Measurements from ENCODE around the gene SOCS1.

DNA sequence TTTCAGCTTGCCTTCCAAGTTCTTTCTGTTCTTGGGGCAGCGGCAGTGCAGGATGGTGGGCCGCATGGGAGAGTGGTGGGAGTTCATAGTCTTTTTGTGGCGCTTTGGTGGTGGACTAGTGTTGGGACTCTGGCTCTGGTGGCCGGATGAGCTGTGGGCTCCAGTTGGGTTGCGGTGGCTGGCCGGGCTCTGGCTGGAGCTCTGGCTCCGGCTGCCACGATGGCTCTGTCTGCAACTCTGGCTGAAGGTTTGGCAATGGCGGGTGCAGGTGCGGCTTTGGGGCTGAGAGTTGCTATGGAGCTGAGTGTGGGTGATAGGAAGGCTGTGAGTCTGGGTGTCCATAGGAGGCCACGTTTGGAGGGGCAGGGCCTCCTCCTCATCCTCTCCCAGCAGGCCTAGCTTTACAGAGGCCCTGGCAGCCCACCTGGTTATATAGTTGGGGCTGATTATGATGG lies 12.9 kb upstream of the SOCS1 start, which contains the start of gene TNP2:
- TF ChIP-seq, protein P1, sequence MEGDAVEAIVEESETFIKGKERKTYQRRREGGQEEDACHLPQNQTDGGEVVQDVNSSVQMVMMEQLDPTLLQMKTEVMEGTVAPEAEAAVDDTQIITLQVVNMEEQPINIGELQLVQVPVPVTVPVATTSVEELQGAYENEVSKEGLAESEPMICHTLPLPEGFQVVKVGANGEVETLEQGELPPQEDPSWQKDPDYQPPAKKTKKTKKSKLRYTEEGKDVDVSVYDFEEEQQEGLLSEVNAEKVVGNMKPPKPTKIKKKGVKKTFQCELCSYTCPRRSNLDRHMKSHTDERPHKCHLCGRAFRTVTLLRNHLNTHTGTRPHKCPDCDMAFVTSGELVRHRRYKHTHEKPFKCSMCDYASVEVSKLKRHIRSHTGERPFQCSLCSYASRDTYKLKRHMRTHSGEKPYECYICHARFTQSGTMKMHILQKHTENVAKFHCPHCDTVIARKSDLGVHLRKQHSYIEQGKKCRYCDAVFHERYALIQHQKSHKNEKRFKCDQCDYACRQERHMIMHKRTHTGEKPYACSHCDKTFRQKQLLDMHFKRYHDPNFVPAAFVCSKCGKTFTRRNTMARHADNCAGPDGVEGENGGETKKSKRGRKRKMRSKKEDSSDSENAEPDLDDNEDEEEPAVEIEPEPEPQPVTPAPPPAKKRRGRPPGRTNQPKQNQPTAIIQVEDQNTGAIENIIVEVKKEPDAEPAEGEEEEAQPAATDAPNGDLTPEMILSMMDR (conservative IDR thresholded peaks at IDR 0.05; ENCODE audit: low read depth, low read length) = no peak
- TF ChIP-seq CHD1 (IDR thresholded peaks at IDR 0.05; ENCODE audit: low read depth, low read length) = no peak
- no peak for TF ChIP-seq NFE2L2 (IDR thresholded peaks at IDR 0.05; ENCODE audit: low read depth, low read length)
- TF ChIP-seq POLR2A (IDR thresholded peaks at IDR 0.05; ENCODE audit: low read depth, low read length) = no peak
- TF ChIP-seq, protein P2, sequence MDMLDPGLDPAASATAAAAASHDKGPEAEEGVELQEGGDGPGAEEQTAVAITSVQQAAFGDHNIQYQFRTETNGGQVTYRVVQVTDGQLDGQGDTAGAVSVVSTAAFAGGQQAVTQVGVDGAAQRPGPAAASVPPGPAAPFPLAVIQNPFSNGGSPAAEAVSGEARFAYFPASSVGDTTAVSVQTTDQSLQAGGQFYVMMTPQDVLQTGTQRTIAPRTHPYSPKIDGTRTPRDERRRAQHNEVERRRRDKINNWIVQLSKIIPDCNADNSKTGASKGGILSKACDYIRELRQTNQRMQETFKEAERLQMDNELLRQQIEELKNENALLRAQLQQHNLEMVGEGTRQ (IDR thresholded peaks at IDR 0.05; ENCODE audit: low read depth, low read length) = no peak
- no peak for TF ChIP-seq MXI1 (IDR thresholded peaks at IDR 0.05; ENCODE audit: borderline replicate concordance, low read depth, low read length)
- no peak for TF ChIP-seq RFX5 (IDR thresholded peaks at IDR 0.05; ENCODE audit: low read depth, low read length)
- TF ChIP-seq MAFK (IDR thresholded peaks at IDR 0.05; ENCODE audit: low read depth, low read length) = no peak
- no peak for TF ChIP-seq RAD21 (IDR thresholded peaks at IDR 0.05; ENCODE audit: low read length)
- TF ChIP-seq BHLHE40 (IDR thresholded peaks at IDR 0.05; ENCODE audit: low read depth, low read length) = no peak
- no peak for TF ChIP-seq CEBPB (IDR thresholded peaks at IDR 0.05; ENCODE audit: low read depth, low read length)
- TF ChIP-seq, protein P3, sequence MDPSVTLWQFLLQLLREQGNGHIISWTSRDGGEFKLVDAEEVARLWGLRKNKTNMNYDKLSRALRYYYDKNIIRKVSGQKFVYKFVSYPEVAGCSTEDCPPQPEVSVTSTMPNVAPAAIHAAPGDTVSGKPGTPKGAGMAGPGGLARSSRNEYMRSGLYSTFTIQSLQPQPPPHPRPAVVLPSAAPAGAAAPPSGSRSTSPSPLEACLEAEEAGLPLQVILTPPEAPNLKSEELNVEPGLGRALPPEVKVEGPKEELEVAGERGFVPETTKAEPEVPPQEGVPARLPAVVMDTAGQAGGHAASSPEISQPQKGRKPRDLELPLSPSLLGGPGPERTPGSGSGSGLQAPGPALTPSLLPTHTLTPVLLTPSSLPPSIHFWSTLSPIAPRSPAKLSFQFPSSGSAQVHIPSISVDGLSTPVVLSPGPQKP (IDR thresholded peaks at IDR 0.05; ENCODE audit: borderline replicate concordance, low read depth, low read length) = no peak
- no peak for TF ChIP-seq MAZ (IDR thresholded peaks at IDR 0.05; ENCODE audit: borderline replicate concordance, low read depth, low read length)

Measured in IMR-90 (cell line).